CD14-positive monocyte (primary cell): ENCODE results near the gene WDR19. TPM values are rescaled to one million over a fixed set of nuclear protein-coding genes. Genes with fewer than 3 reads are reported as not detected.
A peak's percentile ranks its signal among the peaks of the same experiment; 100 is the strongest.

ENCODE experiments used
- DNase-seq, 3 donors: peaks; one replicate each; pipeline ENCODE4 v3.0.0-alpha.2; 2011 to 2022
- H2AFZ ChIP-seq: 2 replicates; pipeline ENCODE4 v1.6.0; 2012; ENCODE audit warnings: mild to moderate bottlenecking, low read depth, low read length, inconsistent platforms; ENCODE audit not compliant: insufficient read depth, poor library complexity, severe bottlenecking
- H3K27ac ChIP-seq, 2 donors: 1 replicate in 1 of 2; 2 replicates in 1 of 2; pipeline ENCODE4 v1.5.1; 2012 to 2013; ENCODE audit warnings: low read length in 2 of 2, control low read depth in 1 of 2, inconsistent platforms in 1 of 2, low read depth in 1 of 2, mild to moderate bottlenecking in 1 of 2
- H3K27me3 ChIP-seq, 2 donors: one replicate each; pipeline versions ENCODE4 v1.6.0 to v1.6.1; 2011 to 2013; ENCODE audit warnings: low read length in 2 of 2; ENCODE audit not compliant: control insufficient read depth in 2 of 2, insufficient read depth in 2 of 2
- H3K36me3 ChIP-seq, 2 donors: replicated peaks in 1 of 2; 1 replicate in 1 of 2; 2 replicates in 1 of 2; pipeline versions ENCODE4 v1.5.1 to v1.6.1; 2012 to 2013; ENCODE audit warnings: low read length in 2 of 2, control low read depth in 1 of 2, inconsistent platforms in 1 of 2, mild to moderate bottlenecking in 1 of 2; ENCODE audit not compliant: insufficient read depth in 2 of 2, control insufficient read depth in 1 of 2
- H3K4me1 ChIP-seq, 2 donors: 1 replicate in 1 of 2; 2 replicates in 1 of 2; pipeline versions ENCODE4 v1.5.1 to v1.6.1; 2012 to 2013; ENCODE audit warnings: low read length in 2 of 2, control low read depth in 1 of 2, inconsistent platforms in 1 of 2, mild to moderate bottlenecking in 1 of 2, moderate library complexity in 1 of 2; ENCODE audit not compliant: insufficient read depth in 2 of 2, control insufficient read depth in 1 of 2
- H3K4me2 ChIP-seq: replicated peaks from 2 replicates; pipeline ENCODE3; 2012; ENCODE audit warnings: low read length, moderate library complexity, mild to moderate bottlenecking; ENCODE audit not compliant: poor library complexity, severe bottlenecking; ENCODE audit errors: extremely low read depth
- H3K4me3 ChIP-seq, 3 experiments: fragments of 200-600 bp in 1 of 3; sonication (generic) in 1 of 3; replicated peaks in 1 of 3; 1 replicate in 2 of 3; 2 replicates in 1 of 3; pipeline ENCODE4 v1.5.1; 2011 to 2013; ENCODE audit warnings: low read length in 3 of 3, mild to moderate bottlenecking in 3 of 3, control low read depth in 2 of 3, low read depth in 2 of 3, inconsistent platforms in 1 of 3, moderate library complexity in 1 of 3
- H3K79me2 ChIP-seq: 2 replicates; pipeline ENCODE4 v1.6.0; 2012; ENCODE audit warnings: mild to moderate bottlenecking, control low read depth, inconsistent platforms, low read length, moderate library complexity; ENCODE audit not compliant: insufficient read depth
- H3K9ac ChIP-seq: 2 replicates; pipeline ENCODE4 v1.6.0; 2017; ENCODE audit warnings: low read length, mild to moderate bottlenecking; ENCODE audit not compliant: insufficient read depth, poor library complexity, severe bottlenecking
- H3K9me3 ChIP-seq, 2 donors: replicated peaks in 1 of 2; 1 replicate in 1 of 2; 2 replicates in 1 of 2; pipeline versions ENCODE4 v1.5.1 to v1.6.1; 2012 to 2013; ENCODE audit warnings: low read length in 2 of 2, control low read depth in 1 of 2; ENCODE audit not compliant: control insufficient read depth in 1 of 2, insufficient read depth in 1 of 2
- H4K20me1 ChIP-seq: 2 replicates; pipeline ENCODE4 v1.6.0; 2012; ENCODE audit warnings: mild to moderate bottlenecking, low read length, control low read depth, moderate library complexity; ENCODE audit not compliant: insufficient read depth
- H3K27ac Mint-ChIP-seq, 7 donors: one replicate each; pipeline ENCODE4 v1.8.0; 2020; ENCODE audit warnings: mild to moderate bottlenecking in 7 of 7, mixed read lengths in 7 of 7, moderate library complexity in 6 of 7, inconsistent platforms in 2 of 7
- H3K27me3 Mint-ChIP-seq, 3 donors: one replicate each; pipeline ENCODE4 v1.8.0; 2021 to 2022; ENCODE audit warnings: low read depth in 3 of 3, mild to moderate bottlenecking in 3 of 3, mixed read lengths in 3 of 3, moderate library complexity in 3 of 3, inconsistent platforms in 1 of 3
- H3K36me3 Mint-ChIP-seq, 2 donors: one replicate each; pipeline ENCODE4 v1.8.0; 2020; ENCODE audit warnings: mixed read lengths in 2 of 2, inconsistent platforms in 1 of 2, mild to moderate bottlenecking in 1 of 2
- H3K4me1 Mint-ChIP-seq: one replicate; pipeline ENCODE4 v1.8.0; 2020; ENCODE audit warnings: mild to moderate bottlenecking, mixed read lengths
- H3K4me3 Mint-ChIP-seq, 2 donors: one replicate each; pipeline ENCODE4 v1.8.0; 2020; ENCODE audit warnings: mild to moderate bottlenecking in 2 of 2, mixed read lengths in 2 of 2, moderate library complexity in 1 of 2
- H3K9me3 Mint-ChIP-seq, 7 donors: one replicate each; pipeline ENCODE4 v1.8.0; 2020 to 2022; ENCODE audit warnings: mixed read lengths in 7 of 7, mild to moderate bottlenecking in 6 of 7, moderate library complexity in 6 of 7, inconsistent platforms in 2 of 7
- CTCF ChIP-seq: fragments of 200-600 bp; IDR thresholded peaks from one replicate; pipeline ENCODE4 v1.8.0; 2022; ENCODE audit warnings: antibody characterized with exemption, mild to moderate bottlenecking
- WGBS: methylation state at CpG from one replicate; pipeline ENCODE4 v1.1.5; 2013; ENCODE audit warnings: missing lambda C conversion rate; ENCODE audit not compliant: insufficient coverage; 5-methylcytosine and 5-hydroxymethylcytosine counted together
- intact Hi-C, 2 donors: fragments of 100-400 bp; cut with micrococcal nuclease; formaldehyde crosslinking; loops; one replicate each; pipeline versions ENCODE4 v1.15.0 to v1.15.1; 2023
- polyA minus RNA-seq: library from RNA; depleted of rRNA, polyadenylated mRNA; stranded (reverse); fragments of >200 nt; gene quantifications from 2 replicates; pipeline ENCODE4 v1.2.3, GENCODE V29; 2012
- polyA plus RNA-seq, 3 donors: library from polyadenylated mRNA; depleted of rRNA in 1 of 3; unstranded in 2 of 3; stranded (reverse) in 1 of 3; fragments of 300-500 nt in 2 of 3; fragments of >200 nt in 1 of 3; fragmentation: Illumina TruSeq in 2 of 3; gene quantifications; 1 replicate in 2 of 3; 2 replicates in 1 of 3; pipeline ENCODE4 v1.2.3, GENCODE V29; 2012 to 2021
- total RNA-seq, 12 experiments: library from RNA in 1 of 12; stranded (reverse) in 1 of 12; fragments of 120-200 nt in 1 of 12; gene quantifications; one replicate each; pipeline ENCODE4 v1.2.4 and lab custom pipeline; 2013 to 2026; ENCODE audit warnings: mixed read lengths in 6 of 12, inconsistent platforms in 1 of 12

The WDR19 gene
- 5.6 TPM for total RNA-seq (2013)
- polyA plus RNA-seq (10 to 100 TPM in 1 of 3 donors, 1 to 10 TPM in 2; 1.7 to 11.4 (median 2.0) TPM), polyA minus RNA-seq (1.4 and 2.1 TPM in 2 replicates), total RNA-seq (lab: John Stamatoyannopoulos, UW) (4.7 to 21.9 (median 13.0) reads per million in 11 experiments)

GRCh38 chr4:39181905-39182638 is at the start of gene WDR19:
Gene WDR19, plus strand, starts transcription at chr4:39182529. Its CDS starts 29 bp downstream, at chr4:39182558.
- no peak within 1 kb of the TSS for H3K4me3 Mint-ChIP-seq
- no peaks in the 10 kb centered on the region for H3K36me3 Mint-ChIP-seq
- Histone ChIP-seq H2AFZ (peak within 1 kb of the TSS; percentile 98), H3K36me3 (no peaks in the 10 kb centered on the region), H3K9ac (peak within 1 kb of the TSS; percentile 48), H3K27ac (peak within 1 kb of the TSS in 1 of 2 donors; percentile 73), H3K4me1 (peaks cover 13 to 16% of the 10 kb centered on the region in 2 donors), H3K27me3 (peaks cover 2 to 3% of the 10 kb centered on the region in 2 donors), H3K4me2 (peak within 1 kb of the TSS; percentile 99), H3K9me3 (no peaks in the 10 kb centered on the region), H3K4me3 (peak within 1 kb of the TSS; percentile 85 to 93 (median 86)), H4K20me1 (no peaks in the 10 kb centered on the region), H3K79me2 (no peaks in the 10 kb centered on the region)
- under 1% methylated on average over 44 of the region's 48 CpGs for WGBS
- H3K4me1 Mint-ChIP-seq: peaks cover 8% of the 10 kb centered on the region
- no peaks in the 10 kb centered on the region for H3K9me3 Mint-ChIP-seq
- intact Hi-C loops: loop anchor here in 1 of 2 donors (10.0 kb wide), 1 partner anchor 273 kb away; the partner anchor contains the start of genes LIAS and RPL9
- H3K27ac Mint-ChIP-seq: peak within 1 kb of the TSS in 2 of 7 donors; percentile 55 to 61
- peak; percentile 46 for TF ChIP-seq CTCF
- H3K27me3 Mint-ChIP-seq: peaks cover 3 to 12% (median 7%) of the 10 kb centered on the region in 3 donors
- DNase-seq: peak; percentile 99

- H3K4me2 ChIP-seq: no peak overlapping the region
Measured at GRCh38 chr4:39133623-39134022, 48.7 kb upstream of the WDR19 start.

More at GRCh38 chr4:39133623-39134022, 48.7 kb upstream of the WDR19 start:
- no peaks in the 10 kb centered on the region for H3K27me3 ChIP-seq
- Mint-ChIP-seq H3K9me3 (peaks cover 0 to 2% (median 0%) of the 10 kb centered on the region in 7 donors), H3K27me3 (peaks cover 0 to 3% (median 0%) of the 10 kb centered on the region in 3 donors), H3K36me3 (no peaks in the 10 kb centered on the region), H3K4me1 (peaks cover 8% of the 10 kb centered on the region), H3K4me3 (no peak overlapping the region), H3K27ac (no peak overlapping the region)
- no peaks in the 10 kb centered on the region for H3K9me3 ChIP-seq
- no peak for DNase-seq
- no peak for TF ChIP-seq CTCF
- no peaks in the 10 kb centered on the region for H3K79me2 ChIP-seq
- no peak overlapping the region for H3K4me3 ChIP-seq
- intact Hi-C loops: no loop called here
- no peaks in the 10 kb centered on the region for H3K36me3 ChIP-seq
- no peak overlapping the region for H2AFZ ChIP-seq
- WGBS: 100% methylated on average over 2 of the region's 3 CpGs
- no peak overlapping the region for H3K9ac ChIP-seq
- no peaks in the 10 kb centered on the region for H4K20me1 ChIP-seq
- no peak overlapping the region for H3K27ac ChIP-seq
- H3K4me1 ChIP-seq: peaks cover 3 to 5% of the 10 kb centered on the region in 2 donors
